Neutrophil (primary cell): ENCODE data around the gene IPCEF1.

Source experiments
- H3K27ac ChIP-seq: fragments of 200-600 bp; sonication (generic); 2 replicates; pipeline ENCODE4 v1.5.1; 2016; ENCODE audit warnings: mild to moderate bottlenecking, moderate library complexity
- H3K27me3 ChIP-seq: fragments of 200-600 bp; sonication (generic); 2 replicates; pipeline ENCODE4 v1.6.0; 2016; ENCODE audit warnings: mild to moderate bottlenecking
- H3K36me3 ChIP-seq: fragments of 200-600 bp; sonication (generic); 2 replicates; pipeline ENCODE4 v1.5.1; 2017
- H3K4me1 ChIP-seq, 2 experiments: fragments of 200-600 bp in 1 of 2; sonication (generic) in 1 of 2; 1 replicate in 1 of 2; 2 replicates in 1 of 2; pipeline versions ENCODE4 v1.5.1 to v1.6.1; 2013 to 2016; ENCODE audit warnings: low read depth in 1 of 2, low read length in 1 of 2, mild to moderate bottlenecking in 1 of 2, moderate library complexity in 1 of 2; ENCODE audit not compliant: control insufficient read depth in 1 of 2, insufficient read depth in 1 of 2
- H3K4me3 ChIP-seq, 2 experiments: fragments of 200-600 bp in 1 of 2; sonication (generic) in 1 of 2; 1 replicate in 1 of 2; 2 replicates in 1 of 2; pipeline ENCODE4 v1.5.1; 2013 to 2016; ENCODE audit warnings: low read depth in 1 of 2, low read length in 1 of 2, mild to moderate bottlenecking in 1 of 2, moderate library complexity in 1 of 2
- H3K9me3 ChIP-seq: fragments of 200-600 bp; sonication (generic); 2 replicates; pipeline ENCODE4 v1.5.1; 2016
- CTCF ChIP-seq: fragments of 200-600 bp; sonication (generic); IDR thresholded peaks from 2 replicates; pipeline ENCODE4 v1.5.1; 2016; ENCODE audit warnings: antibody characterized with exemption

IPCEF1 gene

GRCh38 chr6:154399097-154399496 is 42.5 kb upstream of the IPCEF1 start:
- no peak overlapping the region for H3K27ac ChIP-seq

GRCh38 chr6:154397491-154398195 is 41.0 kb upstream of the IPCEF1 start:
- no peak for TF ChIP-seq CTCF
- Histone ChIP-seq H3K36me3 (no peaks in the 10 kb centered on the region), H3K27ac (no peak overlapping the region), H3K27me3 (no peaks in the 10 kb centered on the region), H3K9me3 (no peaks in the 10 kb centered on the region), H3K4me1 (peaks cover 13 to 14% of the 10 kb centered on the region in 2 experiments), H3K4me3 (no peak overlapping the region)

More at GRCh38 chr6:154399097-154399496, 42.5 kb upstream of the IPCEF1 start:
- no peak for TF ChIP-seq CTCF
- H3K4me1 ChIP-seq = peaks cover 13 to 14% of the 10 kb centered on the region in 2 experiments
- no peaks in the 10 kb centered on the region for H3K27me3 ChIP-seq
- H3K9me3 ChIP-seq = no peaks in the 10 kb centered on the region
- H3K4me3 ChIP-seq = no peak overlapping the region
- no peaks in the 10 kb centered on the region for H3K36me3 ChIP-seq

GRCh38 chr6:154395878-154396277 is 39.3 kb upstream of the IPCEF1 start:
- Histone ChIP-seq H3K9me3 (no peaks in the 10 kb centered on the region), H3K27ac (no peak overlapping the region), H3K4me3 (no peak overlapping the region), H3K27me3 (no peaks in the 10 kb centered on the region), H3K36me3 (no peaks in the 10 kb centered on the region), H3K4me1 (peaks cover 13 to 14% of the 10 kb centered on the region in 2 experiments)
- no peak for TF ChIP-seq CTCF

- Histone ChIP-seq H3K27me3 (no peaks in the 10 kb centered on the region), H3K4me3 (no peak overlapping the region), H3K9me3 (no peaks in the 10 kb centered on the region), H3K36me3 (no peaks in the 10 kb centered on the region), H3K4me1 (peaks cover 7 to 9% of the 10 kb centered on the region in 2 experiments), H3K27ac (no peak overlapping the region)
- TF ChIP-seq CTCF = no peak
Observed at GRCh38 chr6:154395316-154395715, 38.7 kb upstream of the IPCEF1 start.

- Histone ChIP-seq H3K27ac (no peak overlapping the region), H3K36me3 (no peaks in the 10 kb centered on the region)
- TF ChIP-seq CTCF = no peak
Observed at GRCh38 chr6:154394571-154394970, 38.0 kb upstream of the IPCEF1 start.

More at GRCh38 chr6:154394571-154394970, 38.0 kb upstream of the IPCEF1 start:
- Histone ChIP-seq H3K9me3 (no peaks in the 10 kb centered on the region), H3K4me1 (peaks cover 0 to 2% of the 10 kb centered on the region in 2 experiments), H3K27me3 (no peaks in the 10 kb centered on the region), H3K4me3 (no peak overlapping the region)
